Activated CD4-positive, alpha-beta T cell treated with anti-CD3 and anti-CD28 coated beads, Interleukin-2, amount 10 ng/mL, durations not matched to agents 7 days and 5 days (primary cell): ENCODE data around the gene SPATA32. TPM values are rescaled to one million over a fixed set of nuclear protein-coding genes. Genes with fewer than 3 reads are reported as not detected.

ENCODE experiments used
- CTCF ChIA-PET: fragments of 350-600 bp; sonication (Branson Sonifier 250); formaldehyde crosslinking; loops from one replicate; lab custom pipeline; 2021; ENCODE audit warnings: antibody characterized with exemption; lab: Charles Lee
- POLR2A ChIA-PET: fragments of 350-600 bp; sonication (Branson Sonifier 250); formaldehyde crosslinking; loops from one replicate; lab custom pipeline; 2021; ENCODE audit warnings: antibody characterized with exemption; lab: Charles Lee
- DNase-seq: peaks from one replicate; pipeline ENCODE4 v3.0.0-alpha.2; 2020
- H3K27ac Mint-ChIP-seq: one replicate; pipeline ENCODE4 v1.8.0; 2021; ENCODE audit warnings: mild to moderate bottlenecking, moderate library complexity, mixed read lengths
- H3K27me3 Mint-ChIP-seq: one replicate; pipeline ENCODE4 v1.8.0; 2021; ENCODE audit warnings: mixed read lengths
- H3K36me3 Mint-ChIP-seq: one replicate; pipeline ENCODE4 v1.8.0; 2021; ENCODE audit warnings: low read depth, mixed read lengths
- H3K4me1 Mint-ChIP-seq: one replicate; pipeline ENCODE4 v1.8.0; 2021; ENCODE audit warnings: mixed read lengths
- H3K4me3 Mint-ChIP-seq: one replicate; pipeline ENCODE4 v1.8.0; 2021; ENCODE audit warnings: mild to moderate bottlenecking, moderate library complexity, mixed read lengths
- H3K9me3 Mint-ChIP-seq: one replicate; pipeline ENCODE4 v1.8.0; 2021; ENCODE audit warnings: mixed read lengths
- total RNA-seq, 2 experiments: library from RNA; stranded (reverse); gene quantifications; one replicate each; pipeline ENCODE4 v1.2.3, GENCODE V29; 2021

Gene SPATA32
- total RNA-seq, 2 experiments from 2014 or later, result 0.27 to 0.67 TPM

DNA sequence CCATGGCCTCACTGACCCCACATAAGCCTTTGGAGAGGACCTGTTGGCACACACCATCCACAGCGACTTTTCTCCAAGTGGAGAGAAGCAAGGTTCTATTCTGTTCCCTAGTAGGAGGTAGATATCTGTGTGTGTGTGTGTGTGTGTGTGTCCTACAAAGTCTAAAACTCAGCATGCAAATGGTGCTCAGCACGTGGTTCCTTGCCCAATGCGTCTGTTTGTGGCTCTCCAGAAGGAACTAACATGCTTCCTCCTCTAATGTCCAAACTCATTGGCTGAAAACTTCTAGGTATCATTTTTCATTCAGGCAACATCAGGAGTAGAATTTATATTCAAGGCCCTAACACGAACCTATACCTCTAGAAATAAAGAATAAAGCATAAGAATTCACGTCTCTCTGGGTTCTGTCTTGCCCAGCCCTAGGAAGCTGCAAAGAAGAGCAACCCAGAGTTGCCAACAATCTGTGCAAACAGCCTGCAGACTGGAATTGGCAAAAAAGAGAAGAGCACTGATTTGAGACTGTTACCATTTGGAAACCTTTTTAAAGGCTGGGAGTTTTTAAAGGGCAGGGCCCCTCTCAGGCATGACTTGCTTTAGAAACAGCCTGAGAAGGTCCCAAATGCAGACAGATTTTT, 29.4 kb upstream of the SPATA32 start:
- peak overlapping the region; percentile 67 for H3K27ac Mint-ChIP-seq
- no peaks in the 10 kb centered on the region for H3K27me3 Mint-ChIP-seq
- no peak overlapping the region for H3K4me3 Mint-ChIP-seq
- DNase-seq, result no peak
- ChIA-PET POLR2A (no interaction called here), CTCF (interaction anchor here (1.4 to 2.9 kb wide), 3 partner anchors 14 to 94 kb away, joined by 3 to 13 read pairs (median 8); no protein-coding TSS in a partner anchor)
- H3K9me3 Mint-ChIP-seq, result no peaks in the 10 kb centered on the region
- H3K4me1 Mint-ChIP-seq, result peaks cover 61% of the 10 kb centered on the region
- H3K36me3 Mint-ChIP-seq, result peaks cover 45% of the 10 kb centered on the region

DNA sequence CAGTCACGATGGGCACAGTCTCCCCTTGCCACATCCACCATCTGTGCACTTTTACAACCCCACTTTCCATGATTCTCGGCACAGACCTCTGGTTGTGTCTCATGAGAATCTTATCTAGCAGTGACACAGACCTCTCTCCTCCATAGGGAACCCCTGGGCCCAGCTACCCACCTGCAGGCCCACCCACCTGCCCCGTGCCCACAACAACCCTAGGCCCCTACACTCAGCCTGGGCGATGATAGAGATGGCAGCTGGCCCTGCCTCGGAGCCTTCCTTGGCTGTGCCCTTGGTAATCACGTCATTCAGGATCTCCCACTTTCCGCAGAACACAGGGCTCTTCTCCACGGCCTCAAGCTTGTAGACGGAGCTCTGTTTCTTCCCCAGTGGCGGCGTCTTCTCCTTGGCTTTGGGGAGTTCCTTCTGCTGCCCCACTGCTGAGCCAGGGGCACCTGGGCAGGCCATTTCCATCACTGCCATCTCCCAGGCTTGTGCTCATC, 28.4 kb upstream of the SPATA32 start:
- Mint-ChIP-seq H3K4me3 (no peak overlapping the region), H3K27ac (peak overlapping the region; percentile 67)
- POLR2A ChIA-PET, result no interaction called here

DNA sequence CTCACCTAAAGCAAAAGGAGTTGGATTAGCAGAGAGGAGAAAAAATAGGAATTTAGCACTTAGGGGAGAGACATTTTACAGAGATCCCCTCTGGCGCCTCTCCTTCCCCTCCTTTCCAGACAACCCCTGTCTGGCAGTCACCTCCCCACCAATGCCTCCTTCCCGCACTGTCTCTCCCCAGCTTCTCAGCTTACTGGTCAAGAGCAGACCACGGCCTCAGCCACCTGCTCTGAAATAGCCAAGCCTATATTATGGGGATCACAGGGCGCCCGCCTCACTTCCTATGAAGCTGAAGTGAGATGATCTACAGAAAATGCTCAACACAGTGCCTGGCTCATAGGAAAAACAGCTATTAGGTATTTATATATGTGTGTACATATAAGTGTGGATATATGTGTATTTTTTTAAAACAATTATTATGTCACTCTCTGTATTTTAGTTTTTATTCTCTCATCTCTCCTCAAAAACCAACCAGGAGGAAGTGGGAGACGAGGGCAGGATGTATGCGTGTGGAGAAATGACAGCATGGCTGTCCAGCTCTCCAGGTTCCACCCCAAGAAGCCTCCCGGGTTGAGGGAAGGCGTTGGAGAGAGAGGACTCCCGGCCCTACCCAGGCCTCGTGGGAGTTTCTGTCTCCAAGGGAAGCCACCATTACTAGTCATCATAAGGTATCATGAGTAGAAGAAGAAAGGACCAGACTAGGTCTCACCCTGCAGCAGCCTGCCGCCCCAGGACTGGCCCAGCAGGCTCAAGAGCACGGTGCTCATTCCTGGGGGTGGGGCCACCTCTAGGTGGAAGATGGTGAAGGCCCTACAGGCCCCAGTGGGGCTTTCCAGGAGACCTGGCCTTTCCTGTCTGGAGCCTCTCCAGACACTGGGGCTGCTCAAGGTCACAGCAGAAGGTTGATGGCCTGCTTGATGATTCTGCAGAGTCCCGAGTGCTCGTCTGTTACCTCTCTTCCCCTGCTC, 27.7 kb upstream of the SPATA32 start:
- peak overlapping the region; percentile 57 for H3K27ac Mint-ChIP-seq
- peaks cover 46% of the 10 kb centered on the region for H3K36me3 Mint-ChIP-seq
- no peaks in the 10 kb centered on the region for H3K27me3 Mint-ChIP-seq
- H3K4me1 Mint-ChIP-seq, result peaks cover 49% of the 10 kb centered on the region
- DNase-seq, result no peak
- H3K9me3 Mint-ChIP-seq, result no peaks in the 10 kb centered on the region
- CTCF ChIA-PET, result interaction anchor here (0.6 to 4.0 kb wide), 5 partner anchors 12 to 364 kb away, joined by 3 to 24 read pairs (median 3); no protein-coding TSS in a partner anchor
- POLR2A ChIA-PET, result no interaction called here
- H3K4me3 Mint-ChIP-seq, result no peak overlapping the region

More for the DNA sequence above, 28.4 kb upstream of the SPATA32 start:
- Mint-ChIP-seq H3K4me1 (peaks cover 52% of the 10 kb centered on the region), H3K36me3 (peaks cover 40% of the 10 kb centered on the region), H3K27me3 (no peaks in the 10 kb centered on the region), H3K9me3 (no peaks in the 10 kb centered on the region)
- CTCF ChIA-PET, result interaction anchor here (0.6 to 2.9 kb wide), 3 partner anchors 13 to 364 kb away, joined by 3 to 13 read pairs (median 3); no protein-coding TSS in a partner anchor
- DNase-seq, result no peak

DNA sequence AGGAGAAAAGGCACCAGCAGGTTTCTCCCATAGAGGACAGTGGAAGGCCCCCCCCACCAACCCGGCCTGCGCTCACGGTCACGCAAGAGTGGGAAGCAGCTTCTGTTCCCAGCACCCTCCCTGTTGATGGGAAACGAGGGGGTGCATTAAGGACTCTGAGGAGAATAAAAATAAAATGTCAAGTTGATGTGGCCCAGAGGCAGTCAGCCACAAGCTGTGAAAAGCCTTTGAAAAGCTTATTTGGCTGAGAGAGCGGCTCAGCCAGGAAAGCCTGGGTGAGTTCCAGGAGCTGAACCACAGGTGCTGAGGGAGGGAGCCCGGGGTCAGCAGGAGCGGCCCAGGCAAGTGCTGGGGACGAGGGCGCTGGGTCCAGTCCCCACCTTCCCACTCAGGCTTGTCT, 26.9 kb upstream of the SPATA32 start:
- H3K36me3 Mint-ChIP-seq, result peaks cover 47% of the 10 kb centered on the region
- H3K4me3 Mint-ChIP-seq, result no peak overlapping the region
- ChIA-PET CTCF (interaction anchor here (0.8 to 4.0 kb wide), 4 partner anchors 11 to 28 kb away, joined by 3 to 24 read pairs (median 5); partner anchors contain the start of gene MAP3K14), POLR2A (no interaction called here)
- H3K4me1 Mint-ChIP-seq, result peaks cover 48% of the 10 kb centered on the region
- no peaks in the 10 kb centered on the region for H3K27me3 Mint-ChIP-seq
- DNase-seq, result no peak
- H3K9me3 Mint-ChIP-seq, result no peaks in the 10 kb centered on the region
- H3K27ac Mint-ChIP-seq, result no peak overlapping the region

DNA sequence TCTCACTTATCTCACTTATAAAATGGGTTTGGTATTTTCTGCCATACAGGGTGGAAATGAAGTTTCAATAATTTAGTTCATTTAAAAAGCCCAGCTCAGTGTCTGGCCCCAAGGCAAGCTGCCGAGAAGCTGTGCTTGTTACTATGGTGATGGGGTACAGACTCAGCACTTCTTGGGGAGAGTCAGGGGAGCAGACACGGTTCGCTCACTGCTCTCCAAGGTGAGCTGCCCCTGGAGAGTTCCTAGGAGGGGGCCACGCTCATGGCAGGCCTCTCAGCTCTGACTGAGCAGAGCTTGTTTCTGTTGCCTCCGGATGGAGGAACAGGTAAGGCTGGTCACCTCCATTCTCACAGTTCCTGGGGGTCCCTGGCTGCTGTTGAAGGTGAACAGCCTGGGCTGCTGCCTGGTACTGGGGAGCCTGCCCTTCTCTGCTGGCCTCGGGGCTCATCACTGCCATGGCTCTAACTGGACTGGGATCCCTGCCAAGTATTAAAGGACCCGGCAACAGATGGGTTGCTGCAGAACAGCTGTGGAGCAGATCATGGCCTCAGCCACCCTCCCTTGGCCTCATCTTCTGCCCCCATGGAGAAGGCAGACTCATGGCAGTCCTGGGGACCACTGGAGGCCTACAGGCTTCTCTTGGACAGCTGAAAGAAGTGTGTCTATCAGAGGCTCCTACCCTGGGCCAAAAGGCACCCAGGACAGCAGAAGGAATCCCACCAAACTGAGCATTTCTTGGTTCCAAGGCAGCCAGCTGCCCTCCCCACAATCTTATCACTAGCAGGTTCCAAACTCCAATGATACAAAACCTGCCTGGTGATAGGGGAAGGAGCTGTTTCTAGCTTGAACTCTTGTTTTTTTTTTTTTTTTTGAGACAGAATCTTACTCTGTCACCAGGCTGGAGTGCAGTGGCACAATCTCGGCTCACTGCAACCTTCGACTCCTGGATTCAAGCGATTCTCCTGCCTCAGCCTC, 25.9 kb upstream of the SPATA32 start:
- Mint-ChIP-seq H3K4me3 (no peak overlapping the region), H3K27me3 (no peaks in the 10 kb centered on the region)

DNA sequence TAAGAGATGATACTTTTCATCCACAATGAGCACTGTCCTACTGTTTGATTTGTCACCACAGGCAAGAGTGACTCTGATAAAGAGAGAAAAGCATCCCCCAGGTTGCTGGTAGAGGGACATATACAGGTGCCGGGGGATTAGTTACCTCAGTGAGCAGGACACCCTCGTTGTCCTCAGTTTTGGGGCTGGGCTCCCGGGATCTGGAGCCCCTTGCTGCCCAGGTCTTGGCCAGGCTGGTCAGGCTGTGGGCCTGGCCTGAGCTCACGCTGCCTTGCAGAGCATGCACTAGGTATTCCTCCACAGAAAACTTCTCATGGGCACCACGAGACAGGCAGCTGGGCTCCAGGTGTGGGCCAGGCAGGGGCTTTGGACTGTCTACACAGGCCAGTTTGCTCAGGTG, 24.4 kb upstream of the SPATA32 start:
- Mint-ChIP-seq H3K36me3 (peaks cover 55% of the 10 kb centered on the region), H3K4me1 (peaks cover 34% of the 10 kb centered on the region), H3K4me3 (no peak overlapping the region), H3K27ac (no peak overlapping the region), H3K9me3 (no peaks in the 10 kb centered on the region), H3K27me3 (no peaks in the 10 kb centered on the region)
- no peak for DNase-seq
- CTCF ChIA-PET, result interaction anchor here (0.6 to 4.0 kb wide), 3 partner anchors 8 to 11 kb away, joined by 3 to 24 read pairs (median 3); no protein-coding TSS in a partner anchor
- POLR2A ChIA-PET, result interaction anchor here (0.7 kb wide), 1 partner anchor 145 kb away, joined by 3 read pairs; no protein-coding TSS in a partner anchor

More for the DNA sequence above, 25.9 kb upstream of the SPATA32 start:
- Mint-ChIP-seq H3K4me1 (peaks cover 43% of the 10 kb centered on the region), H3K9me3 (no peaks in the 10 kb centered on the region), H3K27ac (no peak overlapping the region), H3K36me3 (peaks cover 51% of the 10 kb centered on the region)
- ChIA-PET POLR2A (interaction anchor here (0.5 kb wide), 1 partner anchor 69 kb away, joined by 3 read pairs; no protein-coding TSS in a partner anchor), CTCF (interaction anchor here (0.8 to 4.0 kb wide), 6 partner anchors 10 to 97 kb away, joined by 3 to 24 read pairs (median 4); partner anchors contain the start of gene MAP3K14)
- no peak for DNase-seq

DNA sequence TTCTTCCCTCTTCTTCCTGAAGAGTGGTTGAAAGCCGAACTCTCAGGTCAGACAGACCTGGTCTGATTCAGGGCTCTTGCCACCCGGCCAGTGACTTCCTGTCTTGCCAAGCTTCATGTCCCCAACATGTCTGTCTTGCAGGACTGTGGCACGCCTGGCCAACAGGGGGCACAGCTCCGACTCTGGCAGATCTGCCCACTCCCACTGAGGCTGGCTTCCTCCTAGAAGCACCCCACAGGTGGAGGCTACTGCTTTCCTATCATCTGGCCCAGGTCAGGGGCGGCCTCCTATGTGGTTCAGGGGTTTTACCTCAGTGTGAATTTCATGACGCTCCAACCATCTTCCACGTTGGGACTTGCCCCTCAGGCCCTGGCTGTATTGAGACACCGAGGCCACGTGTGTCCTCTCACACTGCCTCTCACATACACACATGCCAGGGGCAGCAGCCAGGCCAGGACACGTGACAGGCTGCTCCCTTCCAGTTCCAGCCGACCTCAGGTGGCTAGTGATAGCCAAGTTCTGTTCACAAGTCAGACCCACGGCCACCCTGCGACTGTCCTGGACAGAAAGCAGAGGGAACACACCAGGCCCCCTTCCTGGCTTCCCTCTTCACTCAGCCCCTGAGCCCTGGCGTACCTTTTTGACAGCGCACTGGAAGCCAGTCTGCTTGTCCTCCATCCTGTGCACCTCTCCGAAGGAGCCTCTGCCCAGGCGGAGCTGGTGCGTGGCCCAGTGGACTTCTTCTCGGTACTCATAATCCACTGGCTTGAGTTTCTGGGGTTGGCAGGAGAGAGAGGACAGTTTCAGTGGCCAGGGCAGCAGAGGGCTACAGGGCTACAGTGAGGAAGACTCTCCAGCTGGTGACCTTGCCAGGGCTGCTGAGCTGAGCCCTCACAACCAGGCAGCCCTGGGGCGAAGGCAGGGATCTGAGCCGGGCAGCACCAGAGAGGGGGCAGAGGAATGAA, 22.6 kb upstream of the SPATA32 start:
- no peaks in the 10 kb centered on the region for H3K27me3 Mint-ChIP-seq
- ChIA-PET POLR2A (interaction anchor here (1.1 kb wide), 1 partner anchor 77 kb away, joined by 5 read pairs; no protein-coding TSS in a partner anchor), CTCF (interaction anchor here (0.6 to 1.4 kb wide), 8 partner anchors 9 to 111 kb away, joined by 3 to 5 read pairs (median 3); no protein-coding TSS in a partner anchor)
- peak; percentile 45 for DNase-seq
- H3K4me3 Mint-ChIP-seq, result no peak overlapping the region
- peaks cover 52% of the 10 kb centered on the region for H3K36me3 Mint-ChIP-seq
- H3K4me1 Mint-ChIP-seq, result peaks cover 23% of the 10 kb centered on the region
- no peaks in the 10 kb centered on the region for H3K9me3 Mint-ChIP-seq
- H3K27ac Mint-ChIP-seq, result peak overlapping the region; percentile 82

DNA sequence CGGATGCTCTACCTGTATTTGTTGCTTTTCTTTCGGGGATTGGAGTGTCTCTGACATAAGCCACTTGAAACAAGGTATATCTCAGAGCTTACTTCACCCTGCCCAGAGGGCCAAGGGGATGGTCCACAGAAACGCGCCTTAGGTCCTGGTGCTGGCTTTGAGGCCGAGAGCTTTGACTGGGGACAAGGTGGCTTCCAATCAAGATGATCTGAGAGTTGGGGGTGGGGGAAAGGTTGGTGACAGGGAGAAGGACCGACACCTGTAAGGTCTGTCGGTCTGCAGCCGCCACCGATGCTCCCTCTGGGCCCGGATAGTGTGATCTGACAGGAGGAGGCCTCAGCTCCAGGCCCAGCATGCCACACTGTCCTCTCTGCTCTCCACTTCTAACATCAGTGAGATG, 21.8 kb upstream of the SPATA32 start:
- H3K36me3 Mint-ChIP-seq, result peaks cover 51% of the 10 kb centered on the region
- no peak for DNase-seq
- no peak overlapping the region for H3K4me3 Mint-ChIP-seq
- no peaks in the 10 kb centered on the region for H3K27me3 Mint-ChIP-seq
- peaks cover 28% of the 10 kb centered on the region for H3K4me1 Mint-ChIP-seq
- peak overlapping the region; percentile 82 for H3K27ac Mint-ChIP-seq
- no peaks in the 10 kb centered on the region for H3K9me3 Mint-ChIP-seq
- POLR2A ChIA-PET, result no interaction called here
- CTCF ChIA-PET, result interaction anchor here (0.6 to 1.4 kb wide), 6 partner anchors 8 to 112 kb away, joined by 3 to 5 read pairs (median 3); no protein-coding TSS in a partner anchor

DNA sequence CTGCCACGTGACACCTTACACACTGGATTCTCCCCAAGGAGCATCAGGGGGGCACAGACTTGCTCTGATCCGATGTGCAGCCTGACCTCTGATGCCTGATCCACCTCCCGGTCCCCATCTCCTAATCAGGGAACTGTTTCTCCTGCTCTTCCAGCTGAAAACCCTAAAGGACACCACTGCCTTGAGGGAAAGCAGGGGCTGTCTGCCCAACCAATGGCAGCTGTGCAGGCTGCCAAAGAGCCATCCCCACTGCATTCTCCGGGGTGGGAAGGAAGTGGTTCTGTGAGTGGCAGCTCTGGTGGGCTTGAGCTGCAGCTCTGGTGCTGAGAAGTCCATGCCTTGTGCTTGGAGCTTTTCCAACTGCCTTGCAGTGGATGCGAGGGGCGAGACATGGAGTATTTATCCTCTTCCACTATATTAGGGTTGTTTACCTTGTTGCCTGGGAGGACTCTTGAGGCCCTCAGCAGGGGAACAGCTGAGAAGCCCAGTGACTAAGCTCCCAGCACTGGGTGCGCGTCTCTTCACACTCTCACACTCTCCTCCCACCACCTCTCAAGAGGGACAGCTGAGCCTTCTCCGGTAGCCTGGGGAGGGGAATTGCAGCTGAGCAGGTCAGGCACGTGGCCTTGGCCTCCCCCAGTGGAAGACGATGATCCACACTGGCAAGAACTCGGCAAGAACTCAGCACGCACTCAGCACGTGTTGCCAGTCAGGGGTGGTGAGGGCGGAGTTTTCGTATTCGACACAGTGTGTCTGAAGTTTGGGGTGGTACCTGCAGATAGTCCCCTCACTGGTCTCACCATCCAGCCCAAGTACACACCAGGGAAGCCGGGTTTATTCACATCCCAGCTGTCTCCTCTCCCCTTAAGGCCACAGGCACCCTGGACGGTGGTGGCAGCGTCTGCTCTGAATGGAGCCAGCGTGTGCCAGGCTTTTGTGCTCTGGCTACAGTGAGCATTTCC, 21.1 kb upstream of the SPATA32 start:
- H3K4me3 Mint-ChIP-seq, result no peak overlapping the region
- POLR2A ChIA-PET, result no interaction called here
- H3K27ac Mint-ChIP-seq, result no peak overlapping the region
- no peak for DNase-seq
- CTCF ChIA-PET, result interaction anchor here (0.9 to 1.4 kb wide), 5 partner anchors 10 to 112 kb away, joined by 3 to 5 read pairs (median 3); no protein-coding TSS in a partner anchor
- peaks cover 32% of the 10 kb centered on the region for H3K4me1 Mint-ChIP-seq
- H3K27me3 Mint-ChIP-seq, result no peaks in the 10 kb centered on the region
- peaks cover 50% of the 10 kb centered on the region for H3K36me3 Mint-ChIP-seq
- H3K9me3 Mint-ChIP-seq, result no peaks in the 10 kb centered on the region

DNA sequence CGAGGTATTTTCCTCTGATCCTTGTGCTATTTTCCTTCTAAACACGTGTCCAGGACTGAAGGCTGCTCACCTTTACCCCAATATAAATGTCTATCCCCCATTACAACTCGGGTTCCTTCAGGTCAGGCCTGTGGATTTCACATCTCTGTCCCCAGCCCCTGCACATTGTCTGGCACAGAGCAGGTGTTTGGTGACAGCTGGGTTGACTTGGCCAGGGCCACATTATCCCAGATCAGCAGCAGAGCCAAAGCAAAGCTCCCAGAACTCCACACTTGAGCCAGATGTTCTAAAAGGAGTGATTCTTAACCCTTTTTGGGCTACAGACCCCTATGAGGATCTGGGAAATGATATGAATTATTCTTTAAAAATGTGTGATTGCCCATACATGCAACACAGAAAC, 18.0 kb upstream of the SPATA32 start:
- Mint-ChIP-seq H3K4me1 (peaks cover 36% of the 10 kb centered on the region), H3K27ac (no peak overlapping the region), H3K9me3 (no peaks in the 10 kb centered on the region), H3K27me3 (no peaks in the 10 kb centered on the region), H3K36me3 (peaks cover 40% of the 10 kb centered on the region), H3K4me3 (no peak overlapping the region)
- DNase-seq, result no peak
- ChIA-PET CTCF (interaction anchor here (0.9 to 1.0 kb wide), 2 partner anchors 38 to 106 kb away, joined by 3 to 5 read pairs; no protein-coding TSS in a partner anchor), POLR2A (no interaction called here)
